Stimulated activated effector memory CD8-positive, alpha-beta T cell treated with anti-CD3 and anti-CD28 coated beads, Interleukin-12 subunit alpha, Interleukin-12 subunit beta, amount 100 ng/mL, for 72 hours (primary cell): ENCODE results near the gene FAM20C.
"Not testable (repeated sequence)": the region's sequence is repeated elsewhere in the genome, so short reads cannot be mapped to it uniquely, and the experiment has no call there.

Experiments used
- ATAC-seq: fragments of 150-1000 bp; cut with Tn5 transposase; 2 replicates; pipeline ENCODE4 v1.10.0; 2021
- DNase-seq, 2 donors: peaks; one replicate each; pipeline ENCODE4 v3.0.0; 2021 to 2022; ENCODE audit warnings: low spot score in 2 of 2
- H3K27ac Mint-ChIP-seq: one replicate; pipeline ENCODE4 v1.8.0; 2022; ENCODE audit warnings: mild to moderate bottlenecking, mixed read lengths
- H3K36me3 Mint-ChIP-seq: one replicate; pipeline ENCODE4 v1.8.0; 2022; ENCODE audit warnings: mild to moderate bottlenecking, mixed read lengths
- H3K4me1 Mint-ChIP-seq: one replicate; pipeline ENCODE4 v1.8.0; 2022; ENCODE audit warnings: mixed read lengths
- H3K4me3 Mint-ChIP-seq: one replicate; pipeline ENCODE4 v1.8.0; 2022; ENCODE audit warnings: mild to moderate bottlenecking, mixed read lengths
- H3K9me3 Mint-ChIP-seq: one replicate; pipeline ENCODE4 v1.8.0; 2022; ENCODE audit warnings: mixed read lengths

The FAM20C gene

GRCh38 chr7:205115-206010 lies 13.0 kb downstream of the FAM20C start:
- no peaks in the 10 kb centered on the region for H3K4me1 Mint-ChIP-seq
- no peak overlapping the region for H3K4me3 Mint-ChIP-seq
- no peak overlapping the region for H3K27ac Mint-ChIP-seq
- no peaks in the 10 kb centered on the region for H3K36me3 Mint-ChIP-seq
- DNase-seq (no peak), ATAC-seq (no peak)
- no peaks in the 10 kb centered on the region for H3K9me3 Mint-ChIP-seq

- ATAC-seq, H3K4me1 Mint-ChIP-seq, H3K4me3 Mint-ChIP-seq, DNase-seq, H3K27ac Mint-ChIP-seq, H3K9me3 Mint-ChIP-seq, H3K36me3 Mint-ChIP-seq: not testable (repeated sequence)
These were observed 14.0 kb downstream of the FAM20C start for GRCh38 chr7:206351-206750.

GRCh38 chr7:207418-208129 lies 15.2 kb downstream of the FAM20C start:
- Mint-ChIP-seq H3K4me1 (no peaks in the 10 kb centered on the region), H3K27ac (no peak overlapping the region), H3K36me3 (no peaks in the 10 kb centered on the region), H3K4me3 (no peak overlapping the region), H3K9me3 (no peaks in the 10 kb centered on the region)
- ATAC-seq (no peak), DNase-seq (no peak)

- H3K4me3 Mint-ChIP-seq: no peak overlapping the region
- H3K9me3 Mint-ChIP-seq: no peaks in the 10 kb centered on the region
- DNase-seq: no peak
- no peaks in the 10 kb centered on the region for H3K4me1 Mint-ChIP-seq
- no peaks in the 10 kb centered on the region for H3K36me3 Mint-ChIP-seq
- no peak for ATAC-seq
- H3K27ac Mint-ChIP-seq: no peak overlapping the region
These were observed 15.8 kb downstream of the FAM20C start for GRCh38 chr7:208130-208673.

GRCh38 chr7:208816-209215 lies 16.4 kb downstream of the FAM20C start:
- no peaks in the 10 kb centered on the region for H3K9me3 Mint-ChIP-seq
- no peak overlapping the region for H3K27ac Mint-ChIP-seq
- H3K36me3 Mint-ChIP-seq: no peaks in the 10 kb centered on the region
- no peak overlapping the region for H3K4me3 Mint-ChIP-seq
- no peaks in the 10 kb centered on the region for H3K4me1 Mint-ChIP-seq
- ATAC-seq (no peak), DNase-seq (no peak)

- ATAC-seq: no peak
- Mint-ChIP-seq H3K9me3 (no peaks in the 10 kb centered on the region), H3K27ac (no peak overlapping the region), H3K36me3 (no peaks in the 10 kb centered on the region), H3K4me1 (no peaks in the 10 kb centered on the region), H3K4me3 (no peak overlapping the region)
- no peak for DNase-seq
These were observed 17.0 kb downstream of the FAM20C start for GRCh38 chr7:209416-209815.

- Mint-ChIP-seq H3K9me3 (no peaks in the 10 kb centered on the region), H3K36me3 (no peaks in the 10 kb centered on the region), H3K4me1 (no peaks in the 10 kb centered on the region), H3K27ac (no peak overlapping the region), H3K4me3 (no peak overlapping the region)
- ATAC-seq (no peak), DNase-seq (no peak)
These were observed 17.5 kb downstream of the FAM20C start for GRCh38 chr7:209906-210305.

- Mint-ChIP-seq H3K36me3 (no peaks in the 10 kb centered on the region), H3K4me1 (no peaks in the 10 kb centered on the region), H3K27ac (no peak overlapping the region), H3K4me3 (no peak overlapping the region), H3K9me3 (no peaks in the 10 kb centered on the region)
- no peak for DNase-seq
- no peak for ATAC-seq
These were observed 18.1 kb downstream of the FAM20C start for GRCh38 chr7:210401-210925.

GRCh38 chr7:211033-211714 lies 18.8 kb downstream of the FAM20C start:
- ATAC-seq: no peak
- DNase-seq: no peak
- Mint-ChIP-seq H3K4me1 (no peaks in the 10 kb centered on the region), H3K36me3 (no peaks in the 10 kb centered on the region), H3K27ac (no peak overlapping the region), H3K4me3 (no peak overlapping the region), H3K9me3 (no peaks in the 10 kb centered on the region)

GRCh38 chr7:211715-212058 lies 19.3 kb downstream of the FAM20C start:
- Mint-ChIP-seq H3K36me3 (no peaks in the 10 kb centered on the region), H3K27ac (no peak overlapping the region), H3K9me3 (no peaks in the 10 kb centered on the region), H3K4me1 (no peaks in the 10 kb centered on the region), H3K4me3 (no peak overlapping the region)
- DNase-seq (no peak), ATAC-seq (no peak)

GRCh38 chr7:212754-213153 lies 20.4 kb downstream of the FAM20C start:
- no peaks in the 10 kb centered on the region for H3K36me3 Mint-ChIP-seq
- no peak overlapping the region for H3K27ac Mint-ChIP-seq
- ATAC-seq: no peak
- no peaks in the 10 kb centered on the region for H3K4me1 Mint-ChIP-seq
- no peak for DNase-seq
- H3K9me3 Mint-ChIP-seq: no peaks in the 10 kb centered on the region
- no peak overlapping the region for H3K4me3 Mint-ChIP-seq

- no peak for ATAC-seq
- Mint-ChIP-seq H3K4me1 (no peaks in the 10 kb centered on the region), H3K36me3 (no peaks in the 10 kb centered on the region), H3K9me3 (no peaks in the 10 kb centered on the region), H3K27ac (no peak overlapping the region), H3K4me3 (no peak overlapping the region)
- no peak for DNase-seq
These were observed 21.1 kb downstream of the FAM20C start for GRCh38 chr7:213324-213993.

GRCh38 chr7:214410-215212 lies 22.2 kb downstream of the FAM20C start:
- no peaks in the 10 kb centered on the region for H3K9me3 Mint-ChIP-seq
- H3K4me3 Mint-ChIP-seq: no peak overlapping the region
- no peaks in the 10 kb centered on the region for H3K4me1 Mint-ChIP-seq
- no peaks in the 10 kb centered on the region for H3K36me3 Mint-ChIP-seq
- no peak overlapping the region for H3K27ac Mint-ChIP-seq
- DNase-seq (no peak), ATAC-seq (no peak)
